ENCODE measurements around the gene MAGI1.

DNA sequence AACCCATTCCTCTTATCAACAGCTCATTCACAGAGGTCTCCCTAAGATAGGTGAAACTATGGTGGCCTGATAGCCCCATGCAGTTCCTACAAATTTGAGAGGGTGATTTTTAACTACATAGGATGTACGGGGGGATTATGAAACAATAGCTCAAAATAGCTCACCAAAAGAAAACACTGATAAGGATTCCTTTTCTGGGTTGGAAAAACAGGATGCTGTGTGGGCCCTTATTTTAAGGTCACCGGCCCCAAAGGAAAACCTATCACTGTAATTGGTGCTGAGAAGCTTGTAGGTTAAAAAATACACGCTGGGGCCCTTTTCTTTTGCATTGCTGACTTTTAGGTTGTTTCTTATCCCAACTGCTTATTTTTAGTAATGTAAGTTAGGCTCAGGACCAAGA, 627.4 kb downstream of the MAGI1 start:
- TF ChIP-seq, protein P1, sequence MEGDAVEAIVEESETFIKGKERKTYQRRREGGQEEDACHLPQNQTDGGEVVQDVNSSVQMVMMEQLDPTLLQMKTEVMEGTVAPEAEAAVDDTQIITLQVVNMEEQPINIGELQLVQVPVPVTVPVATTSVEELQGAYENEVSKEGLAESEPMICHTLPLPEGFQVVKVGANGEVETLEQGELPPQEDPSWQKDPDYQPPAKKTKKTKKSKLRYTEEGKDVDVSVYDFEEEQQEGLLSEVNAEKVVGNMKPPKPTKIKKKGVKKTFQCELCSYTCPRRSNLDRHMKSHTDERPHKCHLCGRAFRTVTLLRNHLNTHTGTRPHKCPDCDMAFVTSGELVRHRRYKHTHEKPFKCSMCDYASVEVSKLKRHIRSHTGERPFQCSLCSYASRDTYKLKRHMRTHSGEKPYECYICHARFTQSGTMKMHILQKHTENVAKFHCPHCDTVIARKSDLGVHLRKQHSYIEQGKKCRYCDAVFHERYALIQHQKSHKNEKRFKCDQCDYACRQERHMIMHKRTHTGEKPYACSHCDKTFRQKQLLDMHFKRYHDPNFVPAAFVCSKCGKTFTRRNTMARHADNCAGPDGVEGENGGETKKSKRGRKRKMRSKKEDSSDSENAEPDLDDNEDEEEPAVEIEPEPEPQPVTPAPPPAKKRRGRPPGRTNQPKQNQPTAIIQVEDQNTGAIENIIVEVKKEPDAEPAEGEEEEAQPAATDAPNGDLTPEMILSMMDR (IDR thresholded peaks at IDR 0.05), result no peak
- no peak for TF ChIP-seq POLR2AphosphoS5 (IDR thresholded peaks at IDR 0.05; ENCODE audit: insufficient read depth in 1 of 2, low read depth in 1 of 2)

Measured in vagina (tissue), 2 donors.